ENCODE results near the gene RUNX1.

- no peak for TF ChIP-seq CREB1 (IDR thresholded peaks at IDR 0.05; ENCODE audit: low read depth)
- no peak for TF ChIP-seq CTCF (IDR thresholded peaks at IDR 0.05 in 2 of 3, conservative IDR thresholded peaks at IDR 0.05 in 1 of 3; ENCODE audit: control insufficient read depth in 2 of 3, extremely low read depth in 1 of 3, insufficient read depth in 1 of 3, low read depth in 3 of 3, low read length in 3 of 3)
- no peak for TF ChIP-seq POLR2AphosphoS5 (IDR thresholded peaks at IDR 0.05; ENCODE audit: low read length)
- TF ChIP-seq RAD21 (IDR thresholded peaks at IDR 0.05; ENCODE audit: insufficient read depth, low read depth, low read length): no peak
- TF ChIP-seq CREM (IDR thresholded peaks at IDR 0.05; ENCODE audit: low read depth): no peak
Measured at GRCh38 chr21:34945288-34945687, 103.8 kb downstream of the RUNX1 start.

Data from GM12878 (cell line).